Mucosa of stomach (tissue), 1 donor: Measurements from ENCODE around the gene SEMA3G.

ENCODE experiments used
- H3K27me3 ChIP-seq: one replicate; pipeline ENCODE4 v1.7.0; 2013; ENCODE audit warnings: mild to moderate bottlenecking, low read length; ENCODE audit not compliant: control insufficient read depth, insufficient read depth
- H3K36me3 ChIP-seq: one replicate; pipeline ENCODE4 v1.7.0; 2013; ENCODE audit warnings: low read length; ENCODE audit not compliant: control insufficient read depth, insufficient read depth
- H3K4me1 ChIP-seq: one replicate; pipeline ENCODE4 v1.7.0; 2013; ENCODE audit warnings: mild to moderate bottlenecking, low read length; ENCODE audit not compliant: control insufficient read depth, insufficient read depth
- H3K4me3 ChIP-seq: one replicate; pipeline ENCODE4 v1.7.0; 2013; ENCODE audit warnings: low read length
- H3K9ac ChIP-seq: one replicate; pipeline ENCODE4 v1.7.0; 2013; ENCODE audit warnings: mild to moderate bottlenecking, low read length, moderate library complexity
- H3K9me3 ChIP-seq: one replicate; pipeline ENCODE4 v1.7.0; 2013; ENCODE audit warnings: mild to moderate bottlenecking, low read length, moderate library complexity; ENCODE audit not compliant: control insufficient read depth
- donor health status: Pancreatic carcinoma.

The SEMA3G gene

DNA sequence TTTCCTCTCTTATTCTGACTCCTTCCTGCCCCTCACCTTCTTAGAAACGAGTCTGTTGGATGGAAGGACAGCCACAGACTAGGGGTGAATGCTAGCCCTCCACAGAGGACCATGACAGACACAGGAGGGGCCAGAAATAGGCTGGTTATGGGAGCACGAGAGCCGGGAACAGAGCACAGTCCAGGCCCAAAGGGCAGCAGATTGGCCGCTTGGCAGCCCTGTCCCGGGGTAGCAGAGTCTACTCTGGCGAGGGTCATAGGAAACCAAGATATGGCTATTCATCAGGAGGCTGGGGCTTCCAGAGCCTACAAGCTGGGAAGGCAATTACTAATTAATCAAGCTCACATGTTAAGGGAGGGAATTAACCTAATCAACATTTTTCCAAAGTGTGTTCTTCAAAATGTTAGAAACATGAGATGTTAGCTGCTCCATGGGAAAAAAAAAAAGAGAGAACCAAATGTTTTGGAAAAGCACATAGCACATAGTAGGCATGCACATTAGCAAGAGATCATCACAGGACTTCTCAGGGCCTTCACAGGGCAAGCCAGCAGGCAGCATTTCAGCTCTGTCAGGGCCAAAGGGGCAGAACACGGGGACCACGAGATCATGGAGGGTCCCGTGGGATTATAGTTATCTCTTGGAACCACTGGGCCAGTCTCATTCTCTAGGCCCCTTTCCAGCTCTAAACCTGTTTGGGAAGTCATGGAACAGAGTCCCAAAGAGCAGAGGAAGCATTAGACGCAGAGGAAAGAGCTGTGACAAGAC is 13.3 kb downstream of the SEMA3G start:
- no peaks in the 10 kb centered on the region for H3K9me3 ChIP-seq

DNA sequence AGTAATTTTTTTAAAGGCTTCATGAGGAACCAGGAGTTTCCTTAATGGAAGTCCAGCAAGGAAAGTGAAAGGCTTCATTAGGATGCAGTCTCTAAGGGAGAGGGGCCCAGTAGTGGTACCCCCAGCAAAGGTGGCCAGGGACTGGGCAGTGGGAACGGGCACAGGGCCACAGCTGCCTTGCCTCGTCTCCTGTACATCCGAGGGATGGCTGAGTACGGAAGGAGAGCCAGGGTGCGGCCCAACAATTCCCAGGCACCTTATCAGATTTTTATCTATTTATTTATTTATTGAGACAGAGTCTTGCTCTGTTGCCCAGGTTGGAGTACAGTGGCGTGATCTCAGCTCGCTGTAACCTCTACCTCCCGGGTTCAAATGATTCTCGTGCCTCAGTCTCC is 14.5 kb downstream of the SEMA3G start:
- peaks cover 6% of the 10 kb centered on the region for H3K27me3 ChIP-seq
- H3K36me3 ChIP-seq: no peaks in the 10 kb centered on the region
- H3K9me3 ChIP-seq: no peaks in the 10 kb centered on the region
- no peak overlapping the region for H3K9ac ChIP-seq
- no peak overlapping the region for H3K4me3 ChIP-seq
- H3K4me1 ChIP-seq: peaks cover 3% of the 10 kb centered on the region

More for the DNA sequence above, 13.3 kb downstream of the SEMA3G start:
- H3K9ac ChIP-seq: no peak overlapping the region
- no peak overlapping the region for H3K4me3 ChIP-seq
- peaks cover 6% of the 10 kb centered on the region for H3K27me3 ChIP-seq
- peaks cover 3% of the 10 kb centered on the region for H3K4me1 ChIP-seq
- H3K36me3 ChIP-seq: no peaks in the 10 kb centered on the region

DNA sequence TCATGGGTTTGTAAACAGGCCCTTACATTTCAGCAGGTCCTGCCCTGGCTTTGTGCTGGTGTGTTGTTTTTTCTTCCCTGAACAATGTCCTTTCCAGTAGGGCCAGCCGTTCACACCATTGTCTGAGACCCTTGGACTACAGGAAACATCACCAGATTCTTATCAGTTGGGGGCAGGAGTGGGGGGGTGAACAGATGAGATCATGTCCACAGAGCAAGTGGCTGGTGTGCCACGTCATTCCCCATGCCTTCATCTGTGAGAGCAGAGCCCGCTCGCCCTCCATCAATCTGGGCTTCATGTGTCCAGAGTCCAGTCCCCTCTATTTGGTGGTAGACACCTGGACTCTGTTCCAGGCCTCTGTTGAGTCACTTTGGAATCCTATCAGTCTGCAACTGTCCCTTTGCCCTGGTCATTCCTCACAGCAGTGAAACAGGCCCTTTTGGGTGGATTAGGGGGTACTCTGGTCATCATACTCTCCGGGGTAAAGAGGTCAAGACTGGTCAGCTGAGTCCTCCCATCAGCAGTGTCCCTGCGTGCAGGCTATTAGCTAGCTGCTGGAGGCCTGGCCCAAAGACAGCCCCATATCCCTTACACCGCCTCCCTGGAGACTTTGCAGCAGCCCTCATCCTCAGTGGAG is 15.0 kb downstream of the SEMA3G start:
- H3K9ac ChIP-seq: no peak overlapping the region

DNA sequence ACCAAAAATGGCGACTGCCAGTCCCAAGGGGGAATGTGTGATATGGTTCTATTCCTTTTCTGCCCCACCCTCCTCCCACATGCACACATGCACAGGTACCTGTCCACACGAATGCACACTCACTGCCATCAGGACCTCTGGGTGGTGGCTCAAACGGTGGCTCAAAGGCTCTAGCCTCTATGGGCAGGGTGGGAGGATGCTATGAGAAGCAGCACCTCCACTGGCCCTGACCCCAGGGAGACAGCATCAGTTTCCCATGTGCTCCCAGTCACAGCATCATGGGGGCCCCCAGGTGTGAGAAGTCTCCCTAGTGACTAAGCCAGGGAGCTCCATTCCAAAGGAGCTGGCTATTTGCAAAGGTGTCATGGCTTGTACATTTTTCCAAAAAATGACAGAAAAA is 15.9 kb downstream of the SEMA3G start:
- H3K36me3 ChIP-seq: no peaks in the 10 kb centered on the region
- no peak overlapping the region for H3K4me3 ChIP-seq
- H3K9me3 ChIP-seq: no peaks in the 10 kb centered on the region
- H3K4me1 ChIP-seq: no peaks in the 10 kb centered on the region
- peaks cover 6% of the 10 kb centered on the region for H3K27me3 ChIP-seq
- H3K9ac ChIP-seq: no peak overlapping the region

More for the DNA sequence above, 15.0 kb downstream of the SEMA3G start:
- H3K4me1 ChIP-seq: no peaks in the 10 kb centered on the region
- no peaks in the 10 kb centered on the region for H3K36me3 ChIP-seq
- peaks cover 6% of the 10 kb centered on the region for H3K27me3 ChIP-seq
- H3K9me3 ChIP-seq: no peaks in the 10 kb centered on the region
- H3K4me3 ChIP-seq: no peak overlapping the region

DNA sequence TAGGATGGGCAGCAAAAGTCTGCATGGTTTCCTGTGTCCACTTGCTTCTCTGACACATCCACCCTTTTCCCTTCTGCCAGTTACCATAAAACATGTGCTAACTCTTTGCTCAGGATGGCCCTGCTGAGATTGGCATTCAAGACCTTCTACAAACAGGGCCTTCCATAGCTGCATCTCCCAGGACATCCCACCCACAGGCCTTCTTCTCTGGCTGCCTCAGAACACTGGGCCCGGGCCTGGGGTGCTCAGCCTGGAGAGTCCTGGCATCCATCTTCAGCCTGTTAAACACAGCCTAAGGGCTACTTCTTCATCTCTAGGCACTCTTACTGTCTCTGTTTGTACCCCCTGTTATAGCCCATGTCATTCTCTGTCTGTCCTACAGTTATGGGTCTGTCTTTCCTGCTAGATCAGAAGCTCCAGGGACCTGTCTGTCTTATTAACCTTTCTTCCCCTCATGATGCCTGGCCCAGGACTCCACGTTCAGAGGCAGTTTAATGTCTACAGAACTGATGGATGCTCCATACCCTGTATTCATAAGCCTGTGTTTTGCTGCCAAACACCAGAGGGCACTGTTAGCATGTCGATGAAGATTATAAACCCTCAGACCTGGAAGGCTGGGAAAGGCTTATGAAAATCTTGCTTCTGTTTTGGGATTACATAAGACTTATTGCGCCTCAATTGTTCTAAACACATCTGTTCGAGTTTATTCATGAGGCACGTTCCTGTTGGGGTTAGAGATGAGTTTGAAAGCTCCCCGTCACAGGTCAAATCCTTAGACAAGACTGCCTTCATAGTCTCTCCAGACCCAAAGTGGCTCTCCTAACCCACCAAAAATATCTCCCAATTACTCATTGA is 16.5 kb downstream of the SEMA3G start:
- no peak overlapping the region for H3K4me3 ChIP-seq

DNA sequence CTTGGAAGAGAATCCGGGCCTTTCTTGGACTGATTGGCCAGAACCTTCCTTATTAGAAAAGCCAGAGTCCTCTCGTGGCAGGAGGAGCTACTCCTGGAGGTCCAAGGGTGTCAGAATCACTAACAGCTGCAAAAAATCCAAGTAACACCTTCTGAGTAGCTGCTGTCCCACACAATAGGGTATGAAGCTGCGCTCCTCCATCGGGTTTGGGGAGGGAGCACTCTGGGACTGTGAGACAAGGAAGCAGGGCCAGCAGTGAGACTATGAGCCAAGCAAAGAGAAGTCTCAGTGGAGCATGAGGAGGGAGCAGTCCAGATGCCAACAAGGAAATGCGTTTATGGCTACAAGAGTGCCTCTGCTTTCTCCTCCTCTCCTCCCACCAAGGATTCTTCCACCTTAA is 21.7 kb downstream of the SEMA3G start:
- no peak overlapping the region for H3K4me3 ChIP-seq
- H3K9ac ChIP-seq: no peak overlapping the region
- no peaks in the 10 kb centered on the region for H3K9me3 ChIP-seq
- H3K4me1 ChIP-seq: no peaks in the 10 kb centered on the region
- H3K27me3 ChIP-seq: no peaks in the 10 kb centered on the region
- no peaks in the 10 kb centered on the region for H3K36me3 ChIP-seq

More for the DNA sequence above, 16.5 kb downstream of the SEMA3G start:
- H3K9me3 ChIP-seq: no peaks in the 10 kb centered on the region
- H3K4me1 ChIP-seq: no peaks in the 10 kb centered on the region
- H3K9ac ChIP-seq: no peak overlapping the region
- no peaks in the 10 kb centered on the region for H3K36me3 ChIP-seq
- peaks cover 6% of the 10 kb centered on the region for H3K27me3 ChIP-seq

DNA sequence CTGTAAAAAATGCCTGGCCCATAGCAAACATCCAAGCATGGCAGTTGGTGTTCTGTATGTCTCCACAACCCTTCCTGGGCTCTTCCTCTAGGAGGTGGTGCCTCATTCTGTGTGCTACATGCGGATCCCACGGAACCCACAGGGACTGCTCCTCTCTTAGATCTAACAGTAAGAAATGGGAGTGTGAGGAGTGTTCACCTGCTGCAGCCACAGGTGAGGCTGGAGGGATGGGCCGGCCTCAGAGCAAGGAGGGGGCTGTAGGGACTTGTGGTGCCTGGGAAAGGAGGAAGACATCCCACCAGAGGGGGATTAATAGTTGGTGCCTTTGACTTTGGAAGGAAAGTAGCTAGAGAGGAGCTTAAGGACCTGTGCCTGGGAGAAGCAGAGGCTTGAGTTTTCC is 22.2 kb downstream of the SEMA3G start:
- no peaks in the 10 kb centered on the region for H3K4me1 ChIP-seq
- no peak overlapping the region for H3K4me3 ChIP-seq

DNA sequence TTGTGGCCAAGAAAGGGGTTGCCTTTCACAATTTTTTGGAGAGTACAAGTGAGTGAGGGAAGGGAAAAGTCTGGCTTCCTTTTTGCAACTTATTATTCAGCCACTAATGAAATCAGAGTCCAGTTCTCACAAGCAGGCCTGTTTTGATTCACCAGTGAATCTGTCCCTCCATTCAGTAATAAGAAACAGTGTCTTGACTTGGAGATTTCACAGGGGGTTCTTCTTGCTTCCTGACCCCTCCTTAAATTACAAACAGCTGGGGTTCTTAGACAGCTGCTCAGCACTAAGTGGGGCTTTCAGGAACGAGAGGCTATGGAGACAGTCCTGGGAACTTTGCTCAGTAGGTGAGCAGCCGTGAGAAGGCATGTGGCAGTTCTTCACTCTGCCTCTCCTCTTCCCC is 24.5 kb downstream of the SEMA3G start:
- Histone ChIP-seq H3K27me3 (no peaks in the 10 kb centered on the region), H3K4me1 (no peaks in the 10 kb centered on the region), H3K4me3 (no peak overlapping the region), H3K36me3 (no peaks in the 10 kb centered on the region), H3K9ac (no peak overlapping the region), H3K9me3 (no peaks in the 10 kb centered on the region)

More for the DNA sequence above, 22.2 kb downstream of the SEMA3G start:
- Histone ChIP-seq H3K9ac (no peak overlapping the region), H3K9me3 (no peaks in the 10 kb centered on the region), H3K36me3 (no peaks in the 10 kb centered on the region), H3K27me3 (no peaks in the 10 kb centered on the region)

DNA sequence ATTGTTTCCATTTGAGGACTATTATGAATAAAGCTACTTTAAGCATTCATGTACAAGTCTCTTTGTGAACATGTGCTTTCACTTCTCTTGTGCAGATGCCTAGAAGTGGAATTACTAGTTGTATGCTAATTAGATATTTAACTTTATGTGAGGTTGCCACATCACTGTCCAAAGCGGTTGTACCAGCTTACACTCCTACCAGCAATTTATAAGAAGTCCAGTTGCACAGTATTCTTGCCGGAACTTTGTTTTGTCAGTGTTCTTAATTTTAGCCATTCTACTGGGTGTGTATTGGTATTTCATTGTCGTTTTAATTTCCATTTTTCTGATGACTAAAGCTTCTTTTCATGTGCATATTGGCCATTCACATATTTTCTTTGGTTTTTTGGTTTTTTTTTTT is 29.1 kb downstream of the SEMA3G start:
- peaks cover 16% of the 10 kb centered on the region for H3K4me1 ChIP-seq
- H3K4me3 ChIP-seq: no peak overlapping the region
- no peaks in the 10 kb centered on the region for H3K36me3 ChIP-seq
- no peaks in the 10 kb centered on the region for H3K27me3 ChIP-seq
- H3K9me3 ChIP-seq: no peaks in the 10 kb centered on the region
- H3K9ac ChIP-seq: no peak overlapping the region

DNA sequence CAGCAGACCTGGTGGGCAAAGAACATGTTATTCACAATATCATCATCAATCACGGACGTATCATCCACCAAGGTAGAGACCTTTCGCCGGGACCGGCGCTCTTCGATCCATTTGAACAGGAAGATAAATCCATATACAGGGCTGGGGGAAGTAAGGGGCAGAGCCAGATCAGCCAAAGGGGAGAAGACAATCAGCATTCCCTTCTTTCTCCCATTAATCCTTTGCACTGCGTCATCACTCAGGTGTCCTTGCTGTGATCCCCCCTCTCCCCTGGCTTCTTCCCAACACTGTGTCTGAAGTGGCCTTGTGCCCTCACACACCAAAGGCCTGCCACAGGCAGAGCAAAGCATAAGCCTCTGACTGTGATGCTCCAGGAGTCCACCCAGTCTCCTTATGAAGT is 36.4 kb downstream of the SEMA3G start:
- H3K27me3 ChIP-seq: no peaks in the 10 kb centered on the region
- no peaks in the 10 kb centered on the region for H3K9me3 ChIP-seq
- H3K4me3 ChIP-seq: no peak overlapping the region
- peaks cover 45% of the 10 kb centered on the region for H3K36me3 ChIP-seq
- peak overlapping the region; percentile 86 for H3K9ac ChIP-seq
- H3K4me1 ChIP-seq: peaks cover 46% of the 10 kb centered on the region

DNA sequence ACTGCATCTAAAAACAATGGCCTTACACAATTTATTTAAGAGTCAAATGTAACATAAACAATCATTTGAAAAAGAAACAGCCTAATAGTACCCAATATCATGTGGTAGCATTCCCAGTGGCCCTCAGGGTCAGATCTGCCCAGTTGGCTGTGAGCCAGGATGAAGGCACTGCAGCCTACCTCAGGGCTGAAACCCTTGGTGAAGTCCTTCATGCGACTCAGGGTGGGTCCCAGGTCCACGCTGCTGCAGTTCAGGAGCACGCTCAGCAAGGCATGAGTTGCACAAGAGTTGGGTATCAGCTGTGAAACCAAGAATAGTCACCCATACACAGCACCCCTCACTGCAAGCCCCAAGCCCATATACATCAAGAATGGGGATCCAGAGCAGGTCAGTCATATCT is 37.1 kb downstream of the SEMA3G start:
- no peak overlapping the region for H3K9ac ChIP-seq
- no peaks in the 10 kb centered on the region for H3K9me3 ChIP-seq
- peaks cover 46% of the 10 kb centered on the region for H3K4me1 ChIP-seq
- H3K36me3 ChIP-seq: peaks cover 50% of the 10 kb centered on the region
- no peaks in the 10 kb centered on the region for H3K27me3 ChIP-seq
- no peak overlapping the region for H3K4me3 ChIP-seq
